GM10847 (cell line): ENCODE measurements around the gene PPFIA1.

Experiments
- POLR2A ChIP-seq: IDR thresholded peaks from 2 replicates; pipeline ENCODE4 v1.6.1; 2011; ENCODE audit not compliant: insufficient read length; ENCODE audit errors: extremely low read depth

The PPFIA1 gene

GRCh38 chr11:70415642-70416395 lies 145.3 kb downstream of the PPFIA1 start:
- TF ChIP-seq POLR2A, result no peak

GRCh38 chr11:70416881-70417280 lies 146.4 kb downstream of the PPFIA1 start:
- no peak for TF ChIP-seq POLR2A

- TF ChIP-seq POLR2A, result no peak
Observed at GRCh38 chr11:70418130-70418529, 147.6 kb downstream of the PPFIA1 start.

- no peak for TF ChIP-seq POLR2A
Observed at GRCh38 chr11:70419307-70420007, 149.0 kb downstream of the PPFIA1 start.

- TF ChIP-seq POLR2A, result no peak
Observed at GRCh38 chr11:70420008-70420464, 149.5 kb downstream of the PPFIA1 start.

GRCh38 chr11:70420496-70420895 lies 150.0 kb downstream of the PPFIA1 start:
- TF ChIP-seq POLR2A, result no peak

GRCh38 chr11:70421123-70421522 lies 150.6 kb downstream of the PPFIA1 start:
- TF ChIP-seq POLR2A, result no peak

- no peak for TF ChIP-seq POLR2A
Observed at GRCh38 chr11:70422692-70423522, 152.4 kb downstream of the PPFIA1 start.

GRCh38 chr11:70423523-70424505 lies 153.3 kb downstream of the PPFIA1 start:
- TF ChIP-seq POLR2A, result no peak

- no peak for TF ChIP-seq POLR2A
Observed at GRCh38 chr11:70424765-70425344, 154.4 kb downstream of the PPFIA1 start.

- TF ChIP-seq POLR2A, result no peak
Observed at GRCh38 chr11:70427436-70427835, 156.9 kb downstream of the PPFIA1 start.

GRCh38 chr11:70428701-70429427 lies 158.4 kb downstream of the PPFIA1 start:
- no peak for TF ChIP-seq POLR2A

GRCh38 chr11:70429428-70429705 lies 158.9 kb downstream of the PPFIA1 start:
- no peak for TF ChIP-seq POLR2A
